Activated CD8-positive, alpha-beta memory T cell treated with anti-CD3 and anti-CD28 coated beads, Interleukin-2, amount 10 ng/mL, durations not matched to agents 7 days and 5 days (primary cell): ENCODE results near the gene STK26. TPM values are rescaled to one million over a fixed set of nuclear protein-coding genes. Genes with fewer than 3 reads are reported as not detected.
A peak's percentile ranks its signal among the peaks of the same experiment; 100 is the strongest.
"Not testable (repeated sequence)": the region's sequence is repeated elsewhere in the genome, so short reads cannot be mapped to it uniquely, and the experiment has no call there.

Experiments used
- ATAC-seq: fragments of 150-1000 bp; cut with Tn5 transposase; one replicate; pipeline ENCODE4 v1.10.0; 2021; ENCODE audit warnings: moderate library complexity
- CTCF ChIA-PET: fragments of 350-600 bp; sonication (Branson Sonifier 250); formaldehyde crosslinking; loops from one replicate; lab custom pipeline; 2021; ENCODE audit warnings: antibody characterized with exemption; lab: Charles Lee
- DNase-seq: peaks from one replicate; pipeline ENCODE4 v3.0.0-alpha.2; 2020
- H3K27ac Mint-ChIP-seq: one replicate; pipeline ENCODE4 v1.8.0; 2021; ENCODE audit warnings: mild to moderate bottlenecking, mixed read lengths
- H3K27me3 Mint-ChIP-seq: one replicate; pipeline ENCODE4 v1.8.0; 2021; ENCODE audit warnings: mixed read lengths
- H3K36me3 Mint-ChIP-seq: one replicate; pipeline ENCODE4 v1.8.0; 2021; ENCODE audit warnings: mild to moderate bottlenecking, mixed read lengths
- H3K4me1 Mint-ChIP-seq: one replicate; pipeline ENCODE4 v1.8.0; 2021; ENCODE audit warnings: mixed read lengths
- H3K4me3 Mint-ChIP-seq: one replicate; pipeline ENCODE4 v1.8.0; 2021; ENCODE audit warnings: mild to moderate bottlenecking, moderate library complexity, mixed read lengths
- H3K9me3 Mint-ChIP-seq: one replicate; pipeline ENCODE4 v1.8.0; 2022; ENCODE audit warnings: low read depth, mixed read lengths
- total RNA-seq, 2 experiments: library from RNA; stranded (reverse); gene quantifications; one replicate each; pipeline ENCODE4 v1.2.3, GENCODE V29; 2021

Gene STK26
- total RNA-seq = 10 to 100 TPM; 39.5 to 49.7 TPM

GRCh38 chrX:132022967-132023895, at the start of gene STK26:
Gene STK26, plus strand, starts transcription at chrX:132023302. Its CDS starts 316 bp downstream, at chrX:132023618.
- Mint-ChIP-seq H3K4me3 (peak within 1 kb of the TSS; percentile 91), H3K9me3 (no peaks in the 10 kb centered on the region), H3K36me3 (peaks cover 10% of the 10 kb centered on the region), H3K4me1 (peaks cover 22% of the 10 kb centered on the region), H3K27me3 (no peaks in the 10 kb centered on the region), H3K27ac (peak within 1 kb of the TSS; percentile 94)
- DNase-seq (peak; percentile 86), ATAC-seq (peak; percentile 90)
- CTCF ChIA-PET = interaction anchor here (1.0 to 1.1 kb wide), 3 partner anchors 20 to 181 kb away, joined by 3 read pairs; no protein-coding TSS in a partner anchor

- Mint-ChIP-seq H3K36me3 (no peaks in the 10 kb centered on the region), H3K9me3 (no peaks in the 10 kb centered on the region), H3K27me3 (no peaks in the 10 kb centered on the region), H3K4me1 (no peaks in the 10 kb centered on the region), H3K4me3 (no peak overlapping the region), H3K27ac (no peak overlapping the region)
- no peak for ATAC-seq
- DNase-seq = no peak
- CTCF ChIA-PET = no interaction called here
Measured at GRCh38 chrX:131975851-131976250, 47.3 kb upstream of the STK26 start.

GRCh38 chrX:131977619-131978018, 45.5 kb upstream of the STK26 start:
- no peaks in the 10 kb centered on the region for H3K9me3 Mint-ChIP-seq
- no peaks in the 10 kb centered on the region for H3K36me3 Mint-ChIP-seq
- no peak overlapping the region for H3K4me3 Mint-ChIP-seq
- CTCF ChIA-PET = no interaction called here
- H3K27ac Mint-ChIP-seq = no peak overlapping the region
- ATAC-seq (no peak), DNase-seq (no peak)
- H3K27me3 Mint-ChIP-seq = no peaks in the 10 kb centered on the region
- no peaks in the 10 kb centered on the region for H3K4me1 Mint-ChIP-seq

GRCh38 chrX:131979116-131979515, 44.0 kb upstream of the STK26 start:
- Mint-ChIP-seq H3K27me3 (peaks cover 2% of the 10 kb centered on the region), H3K4me3 (no peak overlapping the region), H3K27ac (no peak overlapping the region), H3K9me3 (no peaks in the 10 kb centered on the region), H3K36me3 (no peaks in the 10 kb centered on the region), H3K4me1 (no peaks in the 10 kb centered on the region)
- ATAC-seq = no peak
- no peak for DNase-seq
- CTCF ChIA-PET = no interaction called here

GRCh38 chrX:131985526-131986049, 37.5 kb upstream of the STK26 start:
- ATAC-seq (no peak), DNase-seq (no peak)
- Mint-ChIP-seq H3K27ac (no peak overlapping the region), H3K36me3 (peaks cover 1% of the 10 kb centered on the region), H3K4me1 (peaks cover 22% of the 10 kb centered on the region), H3K27me3 (peaks cover 2% of the 10 kb centered on the region), H3K9me3 (no peaks in the 10 kb centered on the region), H3K4me3 (no peak overlapping the region)
- CTCF ChIA-PET = no interaction called here

- H3K9me3 Mint-ChIP-seq = no peaks in the 10 kb centered on the region
- CTCF ChIA-PET = no interaction called here
- H3K36me3 Mint-ChIP-seq = peaks cover 1% of the 10 kb centered on the region
- DNase-seq (peak; percentile 40), ATAC-seq (peak; percentile 88)
- peak overlapping the region; percentile 50 for H3K4me3 Mint-ChIP-seq
- H3K27me3 Mint-ChIP-seq = peaks cover 2% of the 10 kb centered on the region
- H3K4me1 Mint-ChIP-seq = peaks cover 22% of the 10 kb centered on the region
- H3K27ac Mint-ChIP-seq = peak overlapping the region; percentile 93
Measured at GRCh38 chrX:131987252-131987651, 35.9 kb upstream of the STK26 start.

- Mint-ChIP-seq H3K4me3 (no peak overlapping the region), H3K36me3 (peaks cover 1% of the 10 kb centered on the region), H3K4me1 (peaks cover 22% of the 10 kb centered on the region), H3K9me3 (no peaks in the 10 kb centered on the region), H3K27ac (no peak overlapping the region), H3K27me3 (peaks cover 2% of the 10 kb centered on the region)
- CTCF ChIA-PET = no interaction called here
- no peak for ATAC-seq
- DNase-seq = no peak
Measured at GRCh38 chrX:131988236-131988635, 34.9 kb upstream of the STK26 start.

GRCh38 chrX:132001127-132001526, 22.0 kb upstream of the STK26 start:
- H3K9me3 Mint-ChIP-seq = no peaks in the 10 kb centered on the region
- no peak overlapping the region for H3K27ac Mint-ChIP-seq
- no peaks in the 10 kb centered on the region for H3K27me3 Mint-ChIP-seq
- no peak overlapping the region for H3K4me3 Mint-ChIP-seq
- peaks cover 12% of the 10 kb centered on the region for H3K4me1 Mint-ChIP-seq
- peak; percentile 30 for ATAC-seq
- no peak for DNase-seq
- H3K36me3 Mint-ChIP-seq = no peaks in the 10 kb centered on the region
- CTCF ChIA-PET = no interaction called here

GRCh38 chrX:132004728-132005127, 18.4 kb upstream of the STK26 start:
- Mint-ChIP-seq H3K4me3 (no peak overlapping the region), H3K9me3 (no peaks in the 10 kb centered on the region), H3K4me1 (peaks cover 14% of the 10 kb centered on the region), H3K27ac (no peak overlapping the region), H3K36me3 (peaks cover 1% of the 10 kb centered on the region), H3K27me3 (peaks cover 5% of the 10 kb centered on the region)
- ATAC-seq (no peak), DNase-seq (no peak)
- CTCF ChIA-PET = no interaction called here

GRCh38 chrX:132009350-132009749, 13.8 kb upstream of the STK26 start:
- ATAC-seq = no peak
- CTCF ChIA-PET = no interaction called here
- Mint-ChIP-seq H3K27me3 (peaks cover 5% of the 10 kb centered on the region), H3K4me1 (peaks cover 2% of the 10 kb centered on the region), H3K4me3 (no peak overlapping the region), H3K9me3 (no peaks in the 10 kb centered on the region), H3K36me3 (peaks cover 1% of the 10 kb centered on the region), H3K27ac (no peak overlapping the region)
- no peak for DNase-seq

GRCh38 chrX:132010213-132010612, 12.9 kb upstream of the STK26 start:
- H3K4me3 Mint-ChIP-seq, DNase-seq, ATAC-seq, H3K27me3 Mint-ChIP-seq, H3K9me3 Mint-ChIP-seq, H3K27ac Mint-ChIP-seq, H3K4me1 Mint-ChIP-seq, H3K36me3 Mint-ChIP-seq, CTCF ChIA-PET: not testable (repeated sequence)

GRCh38 chrX:132015875-132016274, 7.2 kb upstream of the STK26 start:
- H3K27me3 Mint-ChIP-seq = no peaks in the 10 kb centered on the region
- H3K27ac Mint-ChIP-seq = no peak overlapping the region
- CTCF ChIA-PET = no interaction called here
- H3K4me1 Mint-ChIP-seq = peaks cover 9% of the 10 kb centered on the region
- no peak overlapping the region for H3K4me3 Mint-ChIP-seq
- no peaks in the 10 kb centered on the region for H3K9me3 Mint-ChIP-seq
- DNase-seq = no peak
- no peaks in the 10 kb centered on the region for H3K36me3 Mint-ChIP-seq
- no peak for ATAC-seq

GRCh38 chrX:132016628-132017430, 6.3 kb upstream of the STK26 start:
- peaks cover 16% of the 10 kb centered on the region for H3K4me1 Mint-ChIP-seq
- ATAC-seq = no peak
- peak overlapping the region; percentile 77 for H3K27ac Mint-ChIP-seq
- CTCF ChIA-PET = interaction anchor here (0.7 kb wide), 1 partner anchor 32 kb away, joined by 3 read pairs; no protein-coding TSS in a partner anchor
- H3K9me3 Mint-ChIP-seq = no peaks in the 10 kb centered on the region
- H3K27me3 Mint-ChIP-seq = no peaks in the 10 kb centered on the region
- no peak overlapping the region for H3K4me3 Mint-ChIP-seq
- DNase-seq = no peak
- H3K36me3 Mint-ChIP-seq = no peaks in the 10 kb centered on the region
